ENCODE results near the gene SH2D4B.

DNA sequence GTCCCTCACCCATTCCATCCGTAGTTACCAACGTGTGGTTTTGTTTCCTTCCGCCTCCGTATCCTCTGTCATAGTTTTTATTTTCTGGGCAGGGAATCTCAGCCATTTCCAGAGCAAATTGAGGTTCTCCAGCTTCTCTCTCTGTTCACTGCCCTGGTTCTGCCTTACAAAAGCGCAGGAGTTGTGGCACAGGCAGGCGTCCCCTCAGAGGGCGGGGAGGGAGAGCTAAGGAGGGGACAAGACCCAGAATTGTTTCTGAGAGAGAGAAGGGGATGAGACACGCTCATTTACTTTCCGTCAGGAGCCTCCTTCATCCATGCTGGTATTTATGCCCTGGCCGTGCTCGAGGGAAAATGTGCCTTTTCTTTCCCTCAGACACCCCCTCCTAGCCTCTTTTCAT is 71.0 kb downstream of the SH2D4B start:
- TF ChIP-seq POLR2A (IDR thresholded peaks at IDR 0.05; ENCODE audit: low read depth, low read length) = no peak
- no peak for TF ChIP-seq POLR2AphosphoS5 (IDR thresholded peaks at IDR 0.05; ENCODE audit: low read depth, low read length)
